LoVo (cell line): Measurements from ENCODE around the gene FBN2.
"Not testable (repeated sequence)": the region's sequence is repeated elsewhere in the genome, so short reads cannot be mapped to it uniquely, and the experiment has no call there.

ENCODE experiments used
- DNase-seq: peaks from one replicate; pipeline ENCODE4 v3.0.0-alpha.2; 2016; ENCODE audit warnings: low spot score

Gene FBN2

GRCh38 chr5:128357226-128357625, 180.8 kb downstream of the FBN2 start:
- DNase-seq, result no peak

GRCh38 chr5:128355961-128356360, 182.1 kb downstream of the FBN2 start:
- DNase-seq, result no peak

GRCh38 chr5:128353441-128354107, 184.5 kb downstream of the FBN2 start:
- no peak for DNase-seq

- DNase-seq, result no peak
These were observed 187.3 kb downstream of the FBN2 start for GRCh38 chr5:128350705-128351104.

GRCh38 chr5:128349044-128349858, 188.8 kb downstream of the FBN2 start:
- DNase-seq, result peak; percentile 87

GRCh38 chr5:128346038-128346437, 192.0 kb downstream of the FBN2 start:
- DNase-seq, result no peak

GRCh38 chr5:128345247-128345646, 192.8 kb downstream of the FBN2 start:
- DNase-seq, result no peak

- DNase-seq, result no peak
These were observed 194.9 kb downstream of the FBN2 start for GRCh38 chr5:128343168-128343567.

- no peak for DNase-seq
These were observed 197.0 kb downstream of the FBN2 start for GRCh38 chr5:128341056-128341455.

- no peak for DNase-seq
These were observed 197.4 kb downstream of the FBN2 start for GRCh38 chr5:128340648-128341047.

GRCh38 chr5:128339585-128339984, 198.5 kb downstream of the FBN2 start:
- DNase-seq, result no peak

- no peak for DNase-seq
These were observed 199.4 kb downstream of the FBN2 start for GRCh38 chr5:128338649-128339048.

GRCh38 chr5:128335339-128335738, 202.7 kb downstream of the FBN2 start:
- DNase-seq, result no peak

- no peak for DNase-seq
These were observed 203.9 kb downstream of the FBN2 start for GRCh38 chr5:128334010-128334716.

GRCh38 chr5:128331261-128331660, 206.8 kb downstream of the FBN2 start:
- no peak for DNase-seq

GRCh38 chr5:128329386-128329939, 208.6 kb downstream of the FBN2 start:
- no peak for DNase-seq

GRCh38 chr5:128328446-128328845, 209.6 kb downstream of the FBN2 start:
- DNase-seq, result no peak

GRCh38 chr5:128328007-128328406, 210.0 kb downstream of the FBN2 start:
- DNase-seq, result no peak

GRCh38 chr5:128321418-128321817, 216.6 kb downstream of the FBN2 start:
- DNase-seq, result not testable (repeated sequence)

- no peak for DNase-seq
These were observed 219.4 kb downstream of the FBN2 start for GRCh38 chr5:128318691-128319090.

GRCh38 chr5:128317481-128317880, 220.6 kb downstream of the FBN2 start:
- DNase-seq, result no peak

- DNase-seq, result no peak
These were observed 222.4 kb downstream of the FBN2 start for GRCh38 chr5:128315671-128316070.

GRCh38 chr5:128305341-128305740, 232.7 kb downstream of the FBN2 start:
- no peak for DNase-seq
